Measurements from ENCODE around the gene SOCS2. TPM values are rescaled to one million over a fixed set of nuclear protein-coding genes. Genes with fewer than 3 reads are reported as not detected.

Gene SOCS2
- total and polyA plus RNA-seq, 2 of the 13 experiments (the other 11 are each of a cell fraction or from before 2014, with no cell fraction given): 0.62 to 1.5 TPM

DNA sequence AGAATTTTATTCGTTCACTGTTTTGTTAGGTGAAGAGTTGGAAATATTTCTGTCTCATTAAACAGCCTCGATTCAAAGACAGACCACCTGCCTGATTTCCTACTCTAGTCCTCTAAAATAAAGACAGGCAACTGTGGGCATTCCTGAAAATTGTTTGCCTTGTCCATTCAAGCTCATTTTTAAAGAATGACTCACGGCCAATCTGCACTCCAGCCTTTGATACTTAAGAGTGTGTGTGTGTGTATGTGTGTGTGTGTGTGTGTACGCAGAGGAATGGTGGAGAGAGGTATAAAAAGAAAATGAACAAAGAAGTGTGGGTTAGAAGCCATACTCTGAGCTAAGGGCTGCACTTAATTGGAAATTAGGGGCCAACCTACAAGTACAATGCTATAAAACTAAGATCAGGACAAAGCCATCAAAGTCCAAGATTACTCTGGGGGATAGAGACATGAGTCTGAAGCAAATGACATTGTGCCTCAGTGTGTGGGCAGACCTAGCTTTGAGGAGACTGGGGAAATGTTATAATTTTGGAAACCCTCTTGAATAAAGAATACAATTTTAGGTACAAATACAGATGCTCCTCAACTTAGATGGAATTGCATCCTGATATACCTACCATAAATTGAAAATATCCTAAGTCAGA lies 45.6 kb upstream of the SOCS2 start (continued):
- TF ChIP-seq, protein P1, sequence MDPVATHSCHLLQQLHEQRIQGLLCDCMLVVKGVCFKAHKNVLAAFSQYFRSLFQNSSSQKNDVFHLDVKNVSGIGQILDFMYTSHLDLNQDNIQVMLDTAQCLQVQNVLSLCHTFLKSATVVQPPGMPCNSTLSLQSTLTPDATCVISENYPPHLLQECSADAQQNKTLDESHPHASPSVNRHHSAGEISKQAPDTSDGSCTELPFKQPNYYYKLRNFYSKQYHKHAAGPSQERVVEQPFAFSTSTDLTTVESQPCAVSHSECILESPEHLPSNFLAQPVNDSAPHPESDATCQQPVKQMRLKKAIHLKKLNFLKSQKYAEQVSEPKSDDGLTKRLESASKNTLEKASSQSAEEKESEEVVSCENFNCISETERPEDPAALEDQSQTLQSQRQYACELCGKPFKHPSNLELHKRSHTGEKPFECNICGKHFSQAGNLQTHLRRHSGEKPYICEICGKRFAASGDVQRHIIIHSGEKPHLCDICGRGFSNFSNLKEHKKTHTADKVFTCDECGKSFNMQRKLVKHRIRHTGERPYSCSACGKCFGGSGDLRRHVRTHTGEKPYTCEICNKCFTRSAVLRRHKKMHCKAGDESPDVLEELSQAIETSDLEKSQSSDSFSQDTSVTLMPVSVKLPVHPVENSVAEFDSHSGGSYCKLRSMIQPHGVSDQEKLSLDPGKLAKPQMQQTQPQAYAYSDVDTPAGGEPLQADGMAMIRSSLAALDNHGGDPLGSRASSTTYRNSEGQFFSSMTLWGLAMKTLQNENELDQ (CRISPR knock-in tag; IDR thresholded peaks at IDR 0.05; ENCODE audit: borderline replicate concordance): no peak
- no peak for TF ChIP-seq ZNF205 (CRISPR knock-in tag; IDR thresholded peaks at IDR 0.05)
- peak; percentile 46; the same call in 1 of the 2 replicates for TF ChIP-seq TBX3 (IDR thresholded peaks at IDR 0.05; ENCODE audit: borderline replicate concordance)
- no peak for TF ChIP-seq ZNF12 (CRISPR knock-in tag; IDR thresholded peaks at IDR 0.05)
- no peak for TF ChIP-seq HOXD1 (CRISPR knock-in tag; IDR thresholded peaks at IDR 0.05)
- no peak for TF ChIP-seq ZSCAN20 (CRISPR knock-in tag; IDR thresholded peaks at IDR 0.05; ENCODE audit: borderline replicate concordance)
- no peak for TF ChIP-seq CBX2 (IDR thresholded peaks at IDR 0.05; ENCODE audit: low read depth, low read length)
- no peak for TF ChIP-seq CBX2 (CRISPR knock-in tag; IDR thresholded peaks at IDR 0.05; ENCODE audit: low read depth)
- no peak for TF ChIP-seq PHF8 (CRISPR knock-in tag; IDR thresholded peaks at IDR 0.05)
- TF ChIP-seq, protein P2, sequence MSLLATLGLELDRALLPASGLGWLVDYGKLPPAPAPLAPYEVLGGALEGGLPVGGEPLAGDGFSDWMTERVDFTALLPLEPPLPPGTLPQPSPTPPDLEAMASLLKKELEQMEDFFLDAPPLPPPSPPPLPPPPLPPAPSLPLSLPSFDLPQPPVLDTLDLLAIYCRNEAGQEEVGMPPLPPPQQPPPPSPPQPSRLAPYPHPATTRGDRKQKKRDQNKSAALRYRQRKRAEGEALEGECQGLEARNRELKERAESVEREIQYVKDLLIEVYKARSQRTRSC (CRISPR knock-in tag; IDR thresholded peaks at IDR 0.05; ENCODE audit: low read depth): no peak
- TF ChIP-seq HCFC1 (IDR thresholded peaks at IDR 0.05; ENCODE audit: low read depth, low read length): no peak
- no peak for TF ChIP-seq ZBTB7B (CRISPR knock-in tag; IDR thresholded peaks at IDR 0.05)
- TF ChIP-seq, protein P3, sequence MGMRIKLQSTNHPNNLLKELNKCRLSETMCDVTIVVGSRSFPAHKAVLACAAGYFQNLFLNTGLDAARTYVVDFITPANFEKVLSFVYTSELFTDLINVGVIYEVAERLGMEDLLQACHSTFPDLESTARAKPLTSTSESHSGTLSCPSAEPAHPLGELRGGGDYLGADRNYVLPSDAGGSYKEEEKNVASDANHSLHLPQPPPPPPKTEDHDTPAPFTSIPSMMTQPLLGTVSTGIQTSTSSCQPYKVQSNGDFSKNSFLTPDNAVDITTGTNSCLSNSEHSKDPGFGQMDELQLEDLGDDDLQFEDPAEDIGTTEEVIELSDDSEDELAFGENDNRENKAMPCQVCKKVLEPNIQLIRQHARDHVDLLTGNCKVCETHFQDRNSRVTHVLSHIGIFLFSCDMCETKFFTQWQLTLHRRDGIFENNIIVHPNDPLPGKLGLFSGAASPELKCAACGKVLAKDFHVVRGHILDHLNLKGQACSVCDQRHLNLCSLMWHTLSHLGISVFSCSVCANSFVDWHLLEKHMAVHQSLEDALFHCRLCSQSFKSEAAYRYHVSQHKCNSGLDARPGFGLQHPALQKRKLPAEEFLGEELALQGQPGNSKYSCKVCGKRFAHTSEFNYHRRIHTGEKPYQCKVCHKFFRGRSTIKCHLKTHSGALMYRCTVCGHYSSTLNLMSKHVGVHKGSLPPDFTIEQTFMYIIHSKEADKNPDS (CRISPR knock-in tag; IDR thresholded peaks at IDR 0.05): no peak
- no peak for TF ChIP-seq ZNF839 (CRISPR knock-in tag; IDR thresholded peaks at IDR 0.05; ENCODE audit: borderline replicate concordance)
- TF ChIP-seq MAF1 (CRISPR knock-in tag; IDR thresholded peaks at IDR 0.05; ENCODE audit: borderline replicate concordance): no peak
- TF ChIP-seq, protein P4, sequence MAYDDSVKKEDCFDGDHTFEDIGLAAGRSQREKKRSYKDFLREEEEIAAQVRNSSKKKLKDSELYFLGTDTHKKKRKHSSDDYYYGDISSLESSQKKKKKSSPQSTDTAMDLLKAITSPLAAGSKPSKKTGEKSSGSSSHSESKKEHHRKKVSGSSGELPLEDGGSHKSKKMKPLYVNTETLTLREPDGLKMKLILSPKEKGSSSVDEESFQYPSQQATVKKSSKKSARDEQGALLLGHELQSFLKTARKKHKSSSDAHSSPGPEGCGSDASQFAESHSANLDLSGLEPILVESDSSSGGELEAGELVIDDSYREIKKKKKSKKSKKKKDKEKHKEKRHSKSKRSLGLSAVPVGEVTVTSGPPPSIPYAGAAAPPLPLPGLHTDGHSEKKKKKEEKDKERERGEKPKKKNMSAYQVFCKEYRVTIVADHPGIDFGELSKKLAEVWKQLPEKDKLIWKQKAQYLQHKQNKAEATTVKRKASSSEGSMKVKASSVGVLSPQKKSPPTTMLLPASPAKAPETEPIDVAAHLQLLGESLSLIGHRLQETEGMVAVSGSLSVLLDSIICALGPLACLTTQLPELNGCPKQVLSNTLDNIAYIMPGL (CRISPR knock-in tag; IDR thresholded peaks at IDR 0.05; ENCODE audit: borderline replicate concordance in 1 of 2, low read depth in 1 of 2): no peak
- TF ChIP-seq, protein P5, sequence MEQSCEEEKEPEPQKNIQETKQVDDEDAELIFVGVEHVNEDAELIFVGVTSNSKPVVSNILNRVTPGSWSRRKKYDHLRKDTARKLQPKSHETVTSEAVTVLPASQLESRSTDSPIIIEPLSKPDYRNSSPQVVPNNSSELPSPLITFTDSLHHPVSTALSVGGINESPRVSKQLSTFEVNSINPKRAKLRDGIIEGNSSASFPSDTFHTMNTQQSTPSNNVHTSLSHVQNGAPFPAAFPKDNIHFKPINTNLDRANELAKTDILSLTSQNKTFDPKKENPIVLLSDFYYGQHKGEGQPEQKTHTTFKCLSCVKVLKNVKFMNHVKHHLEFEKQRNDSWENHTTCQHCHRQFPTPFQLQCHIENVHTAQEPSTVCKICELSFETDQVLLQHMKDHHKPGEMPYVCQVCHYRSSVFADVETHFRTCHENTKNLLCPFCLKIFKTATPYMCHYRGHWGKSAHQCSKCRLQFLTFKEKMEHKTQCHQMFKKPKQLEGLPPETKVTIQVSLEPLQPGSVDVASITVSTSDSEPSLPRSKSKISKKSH (CRISPR knock-in tag; IDR thresholded peaks at IDR 0.05; ENCODE audit: borderline replicate concordance): no peak
- no peak for TF ChIP-seq ZNF652 (CRISPR knock-in tag; IDR thresholded peaks at IDR 0.05; ENCODE audit: borderline replicate concordance, low read depth)
- TF ChIP-seq MTF2 (CRISPR knock-in tag; IDR thresholded peaks at IDR 0.05; ENCODE audit: borderline replicate concordance): no peak
- TF ChIP-seq ZZZ3 (CRISPR knock-in tag; IDR thresholded peaks at IDR 0.05; ENCODE audit: borderline replicate concordance): no peak
- no peak for TF ChIP-seq ONECUT2 (CRISPR knock-in tag; IDR thresholded peaks at IDR 0.05)
